Breast epithelium (tissue), 4 donors: ENCODE results near the gene FDXR. TPM values are rescaled to one million over a fixed set of nuclear protein-coding genes. Genes with fewer than 3 reads are reported as not detected.

ENCODE experiments used
- DNase-seq, 2 donors: peaks; one replicate each; pipeline ENCODE4 v3.0.0-alpha.2; 2019; ENCODE audit warnings: low spot score in 2 of 2
- H3K27ac ChIP-seq, 2 donors: fragments of 200-600 bp; sonication (generic) in 1 of 2; one replicate each; pipeline ENCODE4 v1.5.1; 2016 to 2019; ENCODE audit warnings: mild to moderate bottlenecking in 1 of 2
- H3K27me3 ChIP-seq, 2 donors: fragments of 200-600 bp; sonication (generic) in 1 of 2; one replicate each; pipeline versions ENCODE4 v1.5.1 to v1.6.0; 2017 to 2019; ENCODE audit warnings: control low read depth in 1 of 2, mild to moderate bottlenecking in 1 of 2
- H3K36me3 ChIP-seq: fragments of 200-600 bp; one replicate; pipeline ENCODE4 v1.5.1; 2019
- H3K4me1 ChIP-seq, 2 donors: fragments of 200-600 bp; sonication (generic); one replicate each; pipeline ENCODE4 v1.5.1; 2016 to 2019; ENCODE audit warnings: control low read depth in 1 of 2
- H3K4me3 ChIP-seq, 3 donors: fragments of 200-600 bp; sonication (generic); 1 replicate in 2 of 3; 2 replicates in 1 of 3; pipeline ENCODE4 v1.5.1; 2016 to 2019; ENCODE audit warnings: mild to moderate bottlenecking in 3 of 3, moderate library complexity in 2 of 3
- H3K9me3 ChIP-seq, 2 donors: fragments of 200-600 bp; sonication (generic) in 1 of 2; one replicate each; pipeline ENCODE4 v1.5.1; 2016 to 2019; ENCODE audit warnings: control low read depth in 1 of 2
- CTCF ChIP-seq, 3 donors: fragments of 450-650 bp; IDR thresholded peaks; one replicate each; pipeline ENCODE4 v1.5.1; 2016 to 2017; ENCODE audit warnings: antibody characterized with exemption in 3 of 3, mild to moderate bottlenecking in 3 of 3, moderate library complexity in 3 of 3
- POLR2A ChIP-seq: fragments of 450-650 bp; IDR thresholded peaks from one replicate; pipeline ENCODE4 v1.6.1; 2016; ENCODE audit warnings: antibody characterized with exemption, mild to moderate bottlenecking, moderate library complexity
- POLR2AphosphoS5 ChIP-seq, 3 donors: sonication (generic); formaldehyde crosslinking; IDR thresholded peaks; one replicate each; pipeline ENCODE4 v1.6.1; 2017; ENCODE audit warnings: antibody characterized with exemption in 3 of 3
- intact Hi-C: fragments of 100-400 bp; cut with DNase I; formaldehyde crosslinking; loops from one replicate; pipeline ENCODE4 v1.15.1; 2023; ENCODE audit warnings: low total_unique reads
- total RNA-seq, 3 donors: library from RNA; depleted of rRNA; stranded (reverse); fragments of >200 nt; gene quantifications; one replicate each; pipeline ENCODE4 v1.1.0, GENCODE V29; 2016

FDXR gene
- total RNA-seq, 3 donors from 2014 or later: 7.3 to 9.3 (median 8.8) TPM

- Histone ChIP-seq H3K36me3 (no peaks in the 10 kb centered on the region), H3K9me3 (no peaks in the 10 kb centered on the region), H3K27me3 (no peaks in the 10 kb centered on the region), H3K4me1 (no peaks in the 10 kb centered on the region), H3K27ac (no peak overlapping the region), H3K4me3 (no peak overlapping the region)
- DNase-seq: no peak
- TF ChIP-seq CTCF (IDR thresholded peaks at IDR 0.05) (no peak), POLR2A (no peak), POLR2AphosphoS5 (IDR thresholded peaks at IDR 0.05) (no peak)
- intact Hi-C loops: no loop called here
Measured at GRCh38 chr17:74821655-74822334, 51.0 kb downstream of the FDXR start.

- Histone ChIP-seq H3K4me1 (no peaks in the 10 kb centered on the region), H3K27ac (no peak overlapping the region)
- intact Hi-C loops: no loop called here
Measured at GRCh38 chr17:74819801-74820436, 52.9 kb downstream of the FDXR start.

GRCh38 chr17:74818291-74818938, 54.4 kb downstream of the FDXR start:
- TF ChIP-seq POLR2A (no peak), CTCF (IDR thresholded peaks at IDR 0.05) (no peak), POLR2AphosphoS5 (IDR thresholded peaks at IDR 0.05) (no peak)
- intact Hi-C loops: no loop called here
- no peak for DNase-seq
- Histone ChIP-seq H3K9me3 (no peaks in the 10 kb centered on the region), H3K27ac (no peak overlapping the region), H3K4me1 (no peaks in the 10 kb centered on the region), H3K36me3 (no peaks in the 10 kb centered on the region), H3K27me3 (no peaks in the 10 kb centered on the region), H3K4me3 (no peak overlapping the region)

More at GRCh38 chr17:74819801-74820436, 52.9 kb downstream of the FDXR start:
- DNase-seq: no peak
- H3K27me3 ChIP-seq: no peaks in the 10 kb centered on the region
- no peaks in the 10 kb centered on the region for H3K9me3 ChIP-seq
- H3K4me3 ChIP-seq: no peak overlapping the region
- TF ChIP-seq POLR2A (no peak), POLR2AphosphoS5 (IDR thresholded peaks at IDR 0.05) (no peak), CTCF (IDR thresholded peaks at IDR 0.05) (no peak)
- H3K36me3 ChIP-seq: no peaks in the 10 kb centered on the region

GRCh38 chr17:74816905-74817620, 55.7 kb downstream of the FDXR start:
- H3K27ac ChIP-seq: no peak overlapping the region
- no peaks in the 10 kb centered on the region for H3K9me3 ChIP-seq
- no peak overlapping the region for H3K4me3 ChIP-seq
- DNase-seq: no peak
- intact Hi-C loops: no loop called here
- H3K36me3 ChIP-seq: no peaks in the 10 kb centered on the region
- no peaks in the 10 kb centered on the region for H3K4me1 ChIP-seq
- H3K27me3 ChIP-seq: no peaks in the 10 kb centered on the region
- no peak for TF ChIP-seq CTCF (IDR thresholded peaks at IDR 0.05)
- no peak for TF ChIP-seq POLR2AphosphoS5 (IDR thresholded peaks at IDR 0.05)
- no peak for TF ChIP-seq POLR2A
